CD4-positive, alpha-beta T cell (primary cell): Measurements from ENCODE around the gene DOCK6. TPM values are rescaled to one million over a fixed set of nuclear protein-coding genes. Genes with fewer than 3 reads are reported as not detected.

Experiments
- ATAC-seq: fragments of 200-7000 bp; cut with Tn5 transposase; one replicate; pipeline ENCODE4 v1.10.0; 2022; ENCODE audit warnings: mild to moderate bottlenecking; ENCODE audit not compliant: poor library complexity
- CTCF ChIA-PET: fragments of 350-600 bp; sonication (Branson Sonifier 250); formaldehyde crosslinking; loops from one replicate; lab custom pipeline; 2021; ENCODE audit warnings: antibody characterized with exemption, inconsistent platforms; lab: Charles Lee
- POLR2A ChIA-PET: fragments of 350-600 bp; sonication (Branson Sonifier 250); formaldehyde crosslinking; loops from one replicate; lab custom pipeline; 2021; ENCODE audit warnings: antibody characterized with exemption, inconsistent platforms; lab: Charles Lee
- DNase-seq, 14 experiments: peaks; one replicate each; pipeline ENCODE4 v3.0.0-alpha.2; 2013 to 2020; ENCODE audit warnings: mixed read lengths in 2 of 14
- H3K27ac ChIP-seq, 2 donors: one replicate each; pipeline versions ENCODE4 v1.5.1 to v1.7.0; 2013; ENCODE audit warnings: low read length in 2 of 2, low read depth in 1 of 2, mild to moderate bottlenecking in 1 of 2
- H3K27me3 ChIP-seq, 2 experiments: 1 replicate in 1 of 2; 2 replicates in 1 of 2; pipeline versions ENCODE4 v1.6.1 to v1.7.0; 2013; ENCODE audit warnings: low read length in 2 of 2, control low read depth in 1 of 2, mild to moderate bottlenecking in 1 of 2, moderate library complexity in 1 of 2; ENCODE audit not compliant: insufficient read depth in 2 of 2, control insufficient read depth in 1 of 2
- H3K36me3 ChIP-seq: one replicate; pipeline ENCODE4 v1.6.1; 2013; ENCODE audit warnings: low read length, control low read depth; ENCODE audit not compliant: insufficient read depth
- H3K4me1 ChIP-seq: one replicate; pipeline ENCODE4 v1.6.1; 2013; ENCODE audit warnings: low read length, control low read depth; ENCODE audit not compliant: insufficient read depth
- H3K4me3 ChIP-seq: one replicate; pipeline ENCODE4 v1.5.1; 2013; ENCODE audit warnings: mild to moderate bottlenecking, low read length, moderate library complexity
- H3K9me3 ChIP-seq, 2 experiments: 1 replicate in 1 of 2; 2 replicates in 1 of 2; pipeline versions ENCODE4 v1.6.1 to v1.7.0; 2013; ENCODE audit warnings: low read length in 2 of 2, mild to moderate bottlenecking in 2 of 2, control low read depth in 1 of 2, moderate library complexity in 1 of 2; ENCODE audit not compliant: control insufficient read depth in 1 of 2, insufficient read depth in 1 of 2
- H3K27ac Mint-ChIP-seq: one replicate; pipeline ENCODE4 v1.8.0; 2020; ENCODE audit warnings: mixed read lengths
- H3K27me3 Mint-ChIP-seq: one replicate; pipeline ENCODE4 v1.8.0; 2021; ENCODE audit warnings: mixed read lengths
- H3K36me3 Mint-ChIP-seq: one replicate; pipeline ENCODE4 v1.8.0; 2021; ENCODE audit warnings: low read depth, mixed read lengths
- H3K4me1 Mint-ChIP-seq: one replicate; pipeline ENCODE4 v1.8.0; 2021; ENCODE audit warnings: low read depth, mixed read lengths
- H3K4me3 Mint-ChIP-seq: one replicate; pipeline ENCODE4 v1.8.0; 2020; ENCODE audit warnings: mild to moderate bottlenecking, mixed read lengths
- H3K9me3 Mint-ChIP-seq: one replicate; pipeline ENCODE4 v1.8.0; 2020; ENCODE audit warnings: mixed read lengths
- CTCF ChIP-seq: fragments of 200-600 bp; IDR thresholded peaks from one replicate; pipeline ENCODE4 v1.8.0; 2022; ENCODE audit warnings: antibody characterized with exemption, mild to moderate bottlenecking
- intact Hi-C, 2 experiments: fragments of 100-400 bp; cut with DNase I in 1 of 2; cut with micrococcal nuclease in 1 of 2; formaldehyde crosslinking; loops; one replicate each; pipeline versions ENCODE4 v1.15.1 to v1.9.0; 2023 to 2025; cut with DNase I, micrococcal nuclease
- total RNA-seq, 174 experiments: library from RNA in 2 of 174; stranded (reverse) in 2 of 174; gene quantifications; one replicate each; pipeline ENCODE4 v1.2.3 and lab custom pipeline; 2021 to 2026

Gene DOCK6
- total RNA-seq, 2 experiments from 2014 or later = 0.14 to 0.38 TPM

DNA sequence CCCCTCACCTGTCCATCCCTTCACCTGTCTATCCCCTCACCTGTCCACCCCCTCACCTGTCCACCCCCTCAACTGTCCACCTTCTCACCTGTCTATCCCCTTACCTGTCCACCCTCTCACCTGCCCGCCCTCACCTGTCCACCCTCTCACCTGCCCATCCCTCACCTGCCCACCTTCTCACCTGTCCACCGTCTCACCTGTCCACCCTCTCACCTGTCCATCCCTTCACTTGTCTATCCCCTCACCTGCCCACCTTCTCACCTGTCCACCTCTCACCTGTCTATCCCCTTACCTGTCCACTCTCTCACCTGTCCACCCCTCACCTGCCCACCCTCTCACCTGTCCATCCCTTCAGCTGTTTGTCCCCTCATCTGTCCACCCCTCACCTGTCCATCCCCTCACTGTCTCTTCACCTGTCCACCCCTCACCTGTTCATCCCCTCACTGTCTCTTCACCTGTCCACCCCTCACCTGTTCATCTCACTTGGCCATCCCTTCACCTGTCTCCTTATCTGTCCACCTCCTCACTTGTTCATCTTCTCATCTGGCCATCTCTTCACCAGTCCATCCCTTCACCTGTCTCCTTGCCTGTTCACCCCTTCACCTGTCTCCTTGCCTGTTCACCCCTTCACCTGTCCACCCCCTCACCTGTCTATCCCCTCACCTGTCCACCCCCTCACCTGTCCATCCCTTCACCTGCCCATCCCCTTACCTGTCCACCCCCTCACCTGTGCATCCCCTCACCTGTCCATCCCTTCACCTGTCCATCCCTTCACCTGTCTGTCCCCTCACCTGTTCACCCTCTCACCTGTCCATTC lies 52.3 kb downstream of the DOCK6 start:
- no peak for TF ChIP-seq CTCF
- no peak for ATAC-seq
- Mint-ChIP-seq H3K9me3 (no peaks in the 10 kb centered on the region), H3K27me3 (peaks cover under 1% of the 10 kb centered on the region), H3K36me3 (no peaks in the 10 kb centered on the region), H3K4me1 (no peaks in the 10 kb centered on the region), H3K4me3 (no peak overlapping the region), H3K27ac (no peak overlapping the region)
- H3K36me3 ChIP-seq = no peaks in the 10 kb centered on the region
- ChIA-PET POLR2A (no interaction called here), CTCF (no interaction called here)
- DNase-seq = no peak
- no peaks in the 10 kb centered on the region for H3K9me3 ChIP-seq
- no peak overlapping the region for H3K4me3 ChIP-seq
- H3K4me1 ChIP-seq = no peaks in the 10 kb centered on the region
- intact Hi-C loops = no loop called here
- H3K27ac ChIP-seq = no peak overlapping the region
- H3K27me3 ChIP-seq = peaks cover 0 to 3% of the 10 kb centered on the region in 2 experiments

DNA sequence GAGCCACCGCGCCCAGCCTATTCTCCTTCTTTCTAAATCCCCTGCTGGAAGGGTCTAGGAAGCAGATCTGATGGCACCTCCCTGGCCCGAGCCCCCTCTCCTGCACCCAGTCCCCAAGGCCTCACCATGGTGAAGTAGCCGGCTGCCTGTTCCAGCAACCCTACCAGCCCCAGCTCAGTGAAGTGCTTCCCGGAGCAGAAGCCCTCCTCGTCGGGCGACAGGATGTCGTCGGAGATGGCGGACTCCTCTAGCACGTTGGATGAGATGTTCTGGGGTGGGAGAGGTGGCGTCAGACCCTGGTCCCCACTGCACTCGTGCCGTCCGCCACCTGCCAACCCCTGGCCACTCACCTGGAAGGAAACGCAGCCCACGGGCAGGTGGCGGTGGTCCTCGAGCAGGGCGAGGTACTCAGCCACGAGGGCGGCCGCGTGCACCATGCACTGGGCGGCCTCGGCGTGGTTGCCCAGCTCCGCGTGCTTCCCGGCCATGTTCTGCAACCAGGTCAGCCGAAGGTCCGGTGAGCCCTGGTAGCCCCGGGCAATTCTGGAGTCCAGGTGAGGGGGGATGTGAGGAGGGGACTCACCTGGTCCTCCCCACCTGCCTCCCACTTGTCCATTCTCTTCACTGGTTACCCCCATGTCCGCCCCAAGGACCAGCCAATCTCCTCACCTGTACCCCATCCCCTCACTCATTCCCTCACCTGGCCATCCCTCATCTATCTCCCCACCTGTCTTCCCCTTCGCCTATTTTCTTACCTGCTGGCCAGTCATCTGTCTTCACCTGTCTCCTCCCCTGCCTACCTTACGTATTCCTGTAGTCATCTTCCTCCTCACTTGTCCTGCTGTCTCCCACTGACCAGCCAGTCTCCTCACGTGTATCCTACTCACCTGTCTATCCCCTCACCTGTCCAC lies 53.5 kb downstream of the DOCK6 start:
- H3K4me1 ChIP-seq = no peaks in the 10 kb centered on the region
- peaks cover 0 to 3% of the 10 kb centered on the region in 2 experiments for H3K27me3 ChIP-seq
- Mint-ChIP-seq H3K27ac (no peak overlapping the region), H3K4me3 (no peak overlapping the region), H3K4me1 (no peaks in the 10 kb centered on the region), H3K27me3 (peaks cover 12% of the 10 kb centered on the region), H3K36me3 (no peaks in the 10 kb centered on the region), H3K9me3 (no peaks in the 10 kb centered on the region)
- intact Hi-C loops = no loop called here
- ChIA-PET CTCF (no interaction called here), POLR2A (no interaction called here)
- no peaks in the 10 kb centered on the region for H3K9me3 ChIP-seq
- ATAC-seq (no peak), DNase-seq (no peak)
- H3K27ac ChIP-seq = no peak overlapping the region
- H3K36me3 ChIP-seq = no peaks in the 10 kb centered on the region
- H3K4me3 ChIP-seq = no peak overlapping the region
- TF ChIP-seq CTCF = no peak

- TF ChIP-seq CTCF = no peak
- H3K27me3 Mint-ChIP-seq = peaks cover 26% of the 10 kb centered on the region
- no peaks in the 10 kb centered on the region for H3K9me3 ChIP-seq
- intact Hi-C loops = loop anchor here in 1 of 2 experiments (2.0 kb wide), 1 partner anchor 263 kb away; no protein-coding TSS in a partner anchor
- no peaks in the 10 kb centered on the region for H3K9me3 Mint-ChIP-seq
- no peak overlapping the region for H3K27ac ChIP-seq
- no peak overlapping the region for H3K27ac Mint-ChIP-seq
- H3K36me3 ChIP-seq = no peaks in the 10 kb centered on the region
- ChIA-PET POLR2A (no interaction called here), CTCF (no interaction called here)
- H3K36me3 Mint-ChIP-seq = no peaks in the 10 kb centered on the region
- no peak overlapping the region for H3K4me3 ChIP-seq
- no peak for DNase-seq
- H3K4me1 Mint-ChIP-seq = no peaks in the 10 kb centered on the region
- no peaks in the 10 kb centered on the region for H3K4me1 ChIP-seq
- no peak overlapping the region for H3K4me3 Mint-ChIP-seq
- no peak for ATAC-seq
- no peaks in the 10 kb centered on the region for H3K27me3 ChIP-seq
Observed at GRCh38 chr19:11205939-11206570, 56.3 kb downstream of the DOCK6 start.
